ENCODE measurements around the gene NDUFS6. TPM values are rescaled to one million over a fixed set of nuclear protein-coding genes. Genes with fewer than 3 reads are reported as not detected.
"Not testable (repeated sequence)": the region's sequence is repeated elsewhere in the genome, so short reads cannot be mapped to it uniquely, and the experiment has no call there.

Gene NDUFS6
- total RNA-seq, 1 donor from 2014 or later, result 26.7 TPM

- DNase-seq (ENCODE audit: low spot score in 2 of 2, unreplicated experiment in 2 of 2), result no peak
- Mint-ChIP-seq H3K27ac (no peak overlapping the region), H3K27me3 (ENCODE audit: low read depth) (no peaks in the 10 kb centered on the region), H3K4me3 (no peak overlapping the region), H3K36me3 (peaks cover 74% of the 10 kb centered on the region), H3K4me1 (no peaks in the 10 kb centered on the region), H3K9me3 (peaks cover 15% of the 10 kb centered on the region)
- TF ChIP-seq CTCF (IDR thresholded peaks at IDR 0.05; ENCODE audit: unreplicated experiment), result no peak
Observed at GRCh38 chr5:1815071-1815786, 14.0 kb downstream of the NDUFS6 start.

GRCh38 chr5:1815881-1816292 lies 14.7 kb downstream of the NDUFS6 start:
- Mint-ChIP-seq H3K4me3 (no peak overlapping the region), H3K27me3 (ENCODE audit: low read depth) (no peaks in the 10 kb centered on the region), H3K9me3 (peaks cover 15% of the 10 kb centered on the region), H3K36me3 (peaks cover 78% of the 10 kb centered on the region), H3K4me1 (no peaks in the 10 kb centered on the region), H3K27ac (no peak overlapping the region)
- no peak for TF ChIP-seq CTCF (IDR thresholded peaks at IDR 0.05; ENCODE audit: unreplicated experiment)
- no peak for DNase-seq (ENCODE audit: low spot score in 2 of 2, unreplicated experiment in 2 of 2)

DNA sequence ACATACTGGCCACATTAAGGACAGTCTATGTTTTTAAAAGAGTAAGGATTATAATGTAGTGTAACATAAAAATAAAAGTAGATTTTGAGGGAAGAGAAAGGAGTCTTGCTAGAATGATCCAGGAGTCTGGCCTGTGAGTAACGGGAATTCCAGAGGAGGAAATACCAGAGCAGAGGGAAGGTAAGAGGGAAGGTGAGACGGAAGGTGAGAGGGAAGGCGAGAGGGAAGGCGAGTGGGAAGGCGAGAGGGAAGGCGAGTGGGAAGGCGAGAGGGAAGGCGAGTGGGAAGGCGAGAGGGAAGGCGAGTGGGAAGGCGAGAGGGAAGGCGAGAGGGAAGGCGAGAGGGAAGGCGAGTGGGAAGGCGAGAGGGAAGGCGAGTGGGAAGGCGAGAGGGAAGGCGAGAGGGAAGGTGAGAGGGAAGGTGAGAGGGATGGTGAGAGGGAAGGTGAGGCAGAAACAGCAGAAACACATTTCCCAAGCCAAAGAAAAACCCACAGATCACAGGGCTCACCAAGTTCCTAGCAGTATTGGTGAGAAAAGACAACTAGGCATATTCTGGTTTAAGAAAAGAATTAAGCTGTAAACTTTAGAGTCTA lies 15.4 kb downstream of the NDUFS6 start:
- not testable (repeated sequence) for H3K4me3 Mint-ChIP-seq; H3K4me1 Mint-ChIP-seq; H3K27me3 Mint-ChIP-seq (ENCODE audit: low read depth); H3K27ac Mint-ChIP-seq; DNase-seq (ENCODE audit: low spot score in 2 of 2, unreplicated experiment in 2 of 2)
- H3K36me3 Mint-ChIP-seq, result peaks cover 80% of the 10 kb centered on the region
- H3K9me3 Mint-ChIP-seq, result peaks cover 15% of the 10 kb centered on the region

GRCh38 chr5:1817261-1818043 lies 16.2 kb downstream of the NDUFS6 start:
- Mint-ChIP-seq H3K36me3 (peaks cover 78% of the 10 kb centered on the region), H3K27me3 (ENCODE audit: low read depth) (no peaks in the 10 kb centered on the region), H3K27ac (no peak overlapping the region), H3K4me1 (no peaks in the 10 kb centered on the region), H3K9me3 (peaks cover 15% of the 10 kb centered on the region), H3K4me3 (no peak overlapping the region)
- TF ChIP-seq CTCF (IDR thresholded peaks at IDR 0.05; ENCODE audit: unreplicated experiment), result no peak
- no peak for DNase-seq (ENCODE audit: low spot score in 2 of 2, unreplicated experiment in 2 of 2)

GRCh38 chr5:1818784-1819183 lies 17.6 kb downstream of the NDUFS6 start:
- TF ChIP-seq CTCF (IDR thresholded peaks at IDR 0.05; ENCODE audit: unreplicated experiment), result no peak
- Mint-ChIP-seq H3K4me1 (no peaks in the 10 kb centered on the region), H3K27me3 (ENCODE audit: low read depth) (no peaks in the 10 kb centered on the region), H3K9me3 (peaks cover 15% of the 10 kb centered on the region), H3K27ac (no peak overlapping the region), H3K4me3 (no peak overlapping the region), H3K36me3 (peaks cover 74% of the 10 kb centered on the region)
- DNase-seq (ENCODE audit: low spot score in 2 of 2, unreplicated experiment in 2 of 2), result no peak

- Mint-ChIP-seq H3K27me3 (ENCODE audit: low read depth) (no peaks in the 10 kb centered on the region), H3K27ac (no peak overlapping the region), H3K4me3 (no peak overlapping the region), H3K36me3 (peaks cover 74% of the 10 kb centered on the region), H3K9me3 (peaks cover 15% of the 10 kb centered on the region), H3K4me1 (no peaks in the 10 kb centered on the region)
- TF ChIP-seq CTCF (IDR thresholded peaks at IDR 0.05; ENCODE audit: unreplicated experiment), result no peak
- no peak for DNase-seq (ENCODE audit: low spot score in 2 of 2, unreplicated experiment in 2 of 2)
Observed at GRCh38 chr5:1819458-1819857, 18.3 kb downstream of the NDUFS6 start.

All from mesothelial cell of epicardium (in vitro differentiated cells).